ENCODE results near the gene FAM32A. TPM values are rescaled to one million over a fixed set of nuclear protein-coding genes. Genes with fewer than 3 reads are reported as not detected.

The FAM32A gene
- total and polyA plus RNA-seq, 3 donors from 2014 or later, result 62.0 to 87.0 (median 71.2) TPM

DNA sequence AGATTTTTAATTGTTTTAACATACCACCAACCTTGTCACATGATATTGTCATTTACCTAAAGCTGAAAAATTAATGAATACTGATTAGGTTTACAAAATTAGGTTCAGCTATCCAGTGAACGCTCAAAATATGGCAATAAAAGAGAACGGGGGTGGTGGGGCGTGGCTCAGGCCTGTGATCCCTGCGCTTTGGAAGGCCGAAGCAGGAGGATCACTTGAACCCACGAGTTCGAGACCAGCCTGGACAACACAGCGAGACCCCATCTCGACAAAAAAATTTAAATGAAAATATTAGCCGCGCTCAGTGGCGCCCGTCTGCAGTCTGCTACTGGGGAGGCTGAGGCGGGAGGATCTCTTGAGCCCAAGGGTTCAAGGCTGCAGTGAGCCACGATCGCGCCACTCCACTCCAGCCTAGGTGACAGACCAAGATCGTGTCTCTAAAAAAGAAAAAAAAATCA, 516 bp upstream of the FAM32A start:
- H3K4me1 ChIP-seq, result peaks cover 6% of the 10 kb centered on the region
- WGBS, 2 donors, result 24 to 31% methylated on average over 18 of the region's 18 CpGs
- H3K9me3 ChIP-seq, result no peaks in the 10 kb centered on the region
- intact Hi-C loops (cut with DNase I; ENCODE audit: low total_unique reads), result loop anchor here (5.0 to 10.0 kb wide), 2 partner anchors 70 to 142 kb away; partner anchors contain the start of gene RAB8A
- TF ChIP-seq POLR2A (IDR thresholded peaks at IDR 0.05), result no peak
- TF ChIP-seq, protein P1, sequence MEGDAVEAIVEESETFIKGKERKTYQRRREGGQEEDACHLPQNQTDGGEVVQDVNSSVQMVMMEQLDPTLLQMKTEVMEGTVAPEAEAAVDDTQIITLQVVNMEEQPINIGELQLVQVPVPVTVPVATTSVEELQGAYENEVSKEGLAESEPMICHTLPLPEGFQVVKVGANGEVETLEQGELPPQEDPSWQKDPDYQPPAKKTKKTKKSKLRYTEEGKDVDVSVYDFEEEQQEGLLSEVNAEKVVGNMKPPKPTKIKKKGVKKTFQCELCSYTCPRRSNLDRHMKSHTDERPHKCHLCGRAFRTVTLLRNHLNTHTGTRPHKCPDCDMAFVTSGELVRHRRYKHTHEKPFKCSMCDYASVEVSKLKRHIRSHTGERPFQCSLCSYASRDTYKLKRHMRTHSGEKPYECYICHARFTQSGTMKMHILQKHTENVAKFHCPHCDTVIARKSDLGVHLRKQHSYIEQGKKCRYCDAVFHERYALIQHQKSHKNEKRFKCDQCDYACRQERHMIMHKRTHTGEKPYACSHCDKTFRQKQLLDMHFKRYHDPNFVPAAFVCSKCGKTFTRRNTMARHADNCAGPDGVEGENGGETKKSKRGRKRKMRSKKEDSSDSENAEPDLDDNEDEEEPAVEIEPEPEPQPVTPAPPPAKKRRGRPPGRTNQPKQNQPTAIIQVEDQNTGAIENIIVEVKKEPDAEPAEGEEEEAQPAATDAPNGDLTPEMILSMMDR (IDR thresholded peaks at IDR 0.05), result no peak
- H3K36me3 ChIP-seq (ENCODE audit: low read depth, missing control alignments), result no peaks in the 10 kb centered on the region
- no peaks in the 10 kb centered on the region for H3K27me3 ChIP-seq
- peak overlapping the region; percentile 82 to 92 for H3K4me3 ChIP-seq
- no peak overlapping the region for H3K27ac ChIP-seq
- DNase-seq, result no peak

DNA sequence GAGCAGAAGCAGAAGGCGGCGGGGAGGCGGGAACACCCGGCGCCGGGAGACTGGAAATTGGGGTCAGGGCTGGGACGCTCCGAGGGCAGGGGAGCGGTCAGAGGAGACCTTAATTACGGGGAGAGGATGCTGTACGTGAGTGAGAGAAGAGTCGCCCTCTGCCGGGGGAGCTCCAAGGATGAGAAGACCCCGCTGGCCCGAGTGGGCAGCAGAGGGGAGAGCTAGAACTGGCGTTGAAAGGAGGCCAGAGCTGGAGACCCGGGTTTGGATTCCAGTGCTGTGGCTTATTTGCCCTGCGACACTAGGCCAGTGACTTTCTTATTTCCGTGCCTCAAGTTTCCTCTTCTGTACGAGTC, 536 bp downstream of the FAM32A start:
- intact Hi-C loops (cut with DNase I; ENCODE audit: low total_unique reads), result loop anchor here (10.0 kb wide), 1 partner anchor 71 kb away; the partner anchor contains the start of gene RAB8A
- 0 to 1% methylated on average over 20 of the region's 20 CpGs for WGBS, 2 donors
- TF ChIP-seq POLR2A (IDR thresholded peaks at IDR 0.05), result no peak
- Histone ChIP-seq H3K27ac (peak overlapping the region; percentile 46 to 75), H3K9me3 (no peaks in the 10 kb centered on the region), H3K4me1 (peaks cover 6% of the 10 kb centered on the region), H3K36me3 (ENCODE audit: low read depth, missing control alignments) (no peaks in the 10 kb centered on the region), H3K27me3 (no peaks in the 10 kb centered on the region), H3K4me3 (peak overlapping the region; percentile 82 to 92)
- DNase-seq, result peak; percentile 72

DNA sequence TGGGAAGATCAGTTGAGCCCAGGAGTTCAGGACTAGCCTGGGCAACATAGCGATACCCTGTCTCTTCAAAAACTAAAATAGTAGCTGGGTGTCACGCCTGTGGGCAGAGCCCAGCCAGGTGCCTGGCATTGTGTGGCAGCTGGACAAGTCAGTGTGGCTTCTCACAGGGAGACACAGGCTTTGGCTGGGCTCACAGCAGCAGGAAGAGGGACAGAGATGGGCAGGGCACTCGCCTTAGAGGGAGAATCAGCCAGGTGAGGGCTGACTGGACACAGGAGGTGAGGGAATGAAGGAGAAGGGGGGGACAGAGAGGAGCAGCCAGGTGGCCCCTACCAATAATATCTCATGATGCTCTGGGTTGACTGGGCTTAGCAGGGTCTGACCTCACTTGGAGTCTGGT, 3.3 kb downstream of the FAM32A start:
- H3K4me3 ChIP-seq, result no peak overlapping the region
- intact Hi-C loops (cut with DNase I; ENCODE audit: low total_unique reads), result loop anchor here (10.0 kb wide), 1 partner anchor 74 kb away; the partner anchor contains the start of gene RAB8A
- no peak overlapping the region for H3K27ac ChIP-seq
- no peaks in the 10 kb centered on the region for H3K9me3 ChIP-seq
- 94 to 96% methylated on average over 2 to 3 of the region's 3 CpGs for WGBS, 2 donors
- no peaks in the 10 kb centered on the region for H3K27me3 ChIP-seq
- TF ChIP-seq, protein P1 (IDR thresholded peaks at IDR 0.05), result no peak
- TF ChIP-seq POLR2A (IDR thresholded peaks at IDR 0.05), result no peak
- no peak for DNase-seq
- peaks cover 6% of the 10 kb centered on the region for H3K4me1 ChIP-seq
- no peaks in the 10 kb centered on the region for H3K36me3 ChIP-seq (ENCODE audit: low read depth, missing control alignments)

DNA sequence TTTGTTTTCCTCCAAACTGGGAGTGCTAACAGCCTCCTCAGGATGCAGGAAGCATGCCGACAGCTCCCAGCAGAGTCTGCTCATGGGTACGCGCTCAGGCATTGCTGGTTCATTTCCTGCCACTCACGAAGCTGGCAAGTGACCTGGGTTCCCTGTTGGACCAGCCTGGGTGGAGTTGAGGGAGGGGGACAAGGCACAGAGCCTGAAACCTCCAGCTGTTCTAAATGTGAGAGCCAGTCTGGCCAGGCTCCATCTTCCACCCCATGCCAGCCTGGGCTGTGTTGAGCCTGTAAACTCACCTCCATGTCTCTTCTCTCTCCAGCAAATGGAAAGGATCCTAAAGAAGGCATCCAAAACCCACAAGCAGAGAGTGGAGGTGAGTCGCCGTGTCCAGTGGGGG, 5.0 kb downstream of the FAM32A start:
- 78 to 89% methylated on average over 6 of the region's 6 CpGs for WGBS, 2 donors
- Histone ChIP-seq H3K36me3 (ENCODE audit: low read depth, missing control alignments) (no peaks in the 10 kb centered on the region), H3K27me3 (no peaks in the 10 kb centered on the region), H3K9me3 (no peaks in the 10 kb centered on the region), H3K4me3 (no peak overlapping the region), H3K4me1 (peaks cover 6% of the 10 kb centered on the region), H3K27ac (no peak overlapping the region)
- intact Hi-C loops (cut with DNase I; ENCODE audit: low total_unique reads), result no loop called here
- DNase-seq, result no peak
- TF ChIP-seq, protein P1 (IDR thresholded peaks at IDR 0.05), result no peak

DNA sequence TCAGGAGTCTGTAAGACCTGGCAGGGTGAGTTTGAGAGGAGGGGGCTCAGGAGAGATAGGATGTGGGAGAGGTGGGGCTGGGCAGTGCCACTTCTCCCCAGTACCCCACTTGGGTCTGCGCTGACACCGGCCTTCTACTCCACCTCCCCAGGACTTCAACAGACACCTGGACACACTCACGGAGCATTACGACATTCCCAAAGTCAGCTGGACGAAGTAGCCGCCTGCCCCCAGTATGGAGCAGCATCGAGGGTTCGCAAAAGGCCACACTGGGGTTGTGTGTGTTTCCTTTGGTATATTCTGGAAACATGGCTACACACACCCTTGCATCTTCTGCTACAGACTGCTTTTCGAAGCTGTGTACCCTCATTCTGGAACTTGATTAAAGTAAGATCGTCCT, 5.5 kb downstream of the FAM32A start:
- DNase-seq, result no peak
- H3K36me3 ChIP-seq (ENCODE audit: low read depth, missing control alignments), result no peaks in the 10 kb centered on the region
- H3K27me3 ChIP-seq, result no peaks in the 10 kb centered on the region
- no peak overlapping the region for H3K4me3 ChIP-seq
- TF ChIP-seq POLR2A (IDR thresholded peaks at IDR 0.05), result no peak
- TF ChIP-seq, protein P1 (IDR thresholded peaks at IDR 0.05), result no peak
- no peak overlapping the region for H3K27ac ChIP-seq
- WGBS, 2 donors, result 89 to 94% methylated on average over 10 of the region's 10 CpGs
- no peaks in the 10 kb centered on the region for H3K9me3 ChIP-seq
- H3K4me1 ChIP-seq, result peaks cover 6% of the 10 kb centered on the region
- intact Hi-C loops (cut with DNase I; ENCODE audit: low total_unique reads), result no loop called here

Data from testis (tissue), 3 donors.